Suppressor macrophage (primary cell): Measurements from ENCODE around the gene KCNQ1.

Source experiments
- DNase-seq, 4 experiments: peaks; one replicate each; pipeline ENCODE4 v3.0.0-alpha.2; 2020 to 2022

KCNQ1 gene

DNA sequence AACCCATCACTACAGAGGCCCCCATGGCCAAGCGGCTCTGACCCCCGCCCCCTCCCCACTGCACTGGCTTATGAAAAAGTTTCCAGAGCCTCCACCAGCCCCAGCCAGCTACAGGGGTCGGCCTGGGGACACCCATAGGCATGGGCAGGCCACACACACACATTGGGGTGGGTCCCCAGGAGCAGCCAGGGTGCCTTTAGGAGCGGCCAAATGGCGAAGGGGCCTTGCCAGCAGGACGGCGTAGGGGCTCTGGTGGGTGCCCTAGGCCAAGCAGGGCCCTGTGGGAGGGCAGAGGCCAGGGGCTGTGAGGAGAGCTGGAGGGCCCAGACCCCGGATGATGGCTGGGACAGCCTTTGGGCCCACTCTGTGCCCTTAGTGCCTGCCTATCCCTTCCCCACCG lies 34.2 kb upstream of the KCNQ1 start:
- no peak for DNase-seq

DNA sequence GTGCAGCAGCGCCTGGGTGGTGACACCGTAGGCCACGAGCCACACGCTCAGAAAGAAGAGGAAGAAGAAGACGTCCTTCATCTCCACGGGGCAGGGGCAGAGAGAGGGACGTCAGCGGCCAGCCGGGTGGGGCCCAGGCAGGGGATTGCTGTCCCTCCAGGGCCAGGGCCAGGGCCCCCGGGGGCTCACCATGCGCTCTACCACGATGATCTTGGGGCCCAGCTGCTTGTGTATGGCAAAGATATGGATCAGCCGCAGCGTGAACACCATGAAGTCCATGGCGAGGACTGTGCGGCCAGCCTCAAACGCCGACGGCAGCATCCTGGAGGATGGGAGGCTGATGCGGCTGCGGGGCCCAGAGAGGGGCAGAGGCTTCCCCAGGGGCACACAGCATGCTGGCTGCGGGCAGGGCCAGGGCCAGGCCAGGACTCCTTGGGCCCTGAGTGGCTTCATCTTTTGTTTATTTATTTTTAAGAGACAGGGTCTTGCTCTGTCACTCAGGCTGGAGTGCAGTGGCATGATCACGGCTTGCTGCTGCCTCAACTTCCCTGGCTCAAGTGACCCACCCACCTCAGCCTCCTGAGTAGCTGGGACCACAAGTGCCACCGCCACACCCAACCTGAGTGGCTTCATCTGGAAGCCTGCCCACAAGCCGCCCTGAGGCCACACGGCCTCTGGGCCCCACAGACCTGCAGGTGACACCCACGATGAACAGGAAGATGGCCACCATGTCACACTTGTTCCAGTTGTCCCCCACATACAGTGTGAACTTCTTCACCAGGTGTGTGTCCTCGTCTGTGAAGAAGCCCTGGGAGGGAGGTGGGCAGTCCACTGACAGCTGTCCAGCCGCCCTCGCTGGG lies 33.1 kb upstream of the KCNQ1 start:
- DNase-seq, result no peak

DNA sequence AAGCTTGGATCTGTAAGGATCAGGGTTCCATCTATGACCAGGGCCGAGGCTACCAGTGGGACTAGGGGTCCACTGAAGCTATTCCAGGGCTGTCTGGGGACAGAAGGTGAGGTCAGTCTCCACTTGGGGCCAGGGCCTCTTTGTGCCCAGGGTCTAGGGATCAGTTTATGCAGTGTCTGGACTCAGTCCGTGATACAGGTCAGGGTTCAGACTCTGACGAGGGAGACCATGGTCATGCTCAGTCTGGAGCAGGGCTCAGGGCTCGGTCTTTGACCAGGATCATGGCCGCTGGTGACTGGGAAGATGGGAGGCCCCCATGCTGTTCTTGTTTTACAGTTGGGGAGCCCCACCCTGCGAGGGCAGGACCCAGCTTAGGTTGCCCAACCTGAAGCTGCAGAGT lies 32.5 kb upstream of the KCNQ1 start:
- no peak for DNase-seq

DNA sequence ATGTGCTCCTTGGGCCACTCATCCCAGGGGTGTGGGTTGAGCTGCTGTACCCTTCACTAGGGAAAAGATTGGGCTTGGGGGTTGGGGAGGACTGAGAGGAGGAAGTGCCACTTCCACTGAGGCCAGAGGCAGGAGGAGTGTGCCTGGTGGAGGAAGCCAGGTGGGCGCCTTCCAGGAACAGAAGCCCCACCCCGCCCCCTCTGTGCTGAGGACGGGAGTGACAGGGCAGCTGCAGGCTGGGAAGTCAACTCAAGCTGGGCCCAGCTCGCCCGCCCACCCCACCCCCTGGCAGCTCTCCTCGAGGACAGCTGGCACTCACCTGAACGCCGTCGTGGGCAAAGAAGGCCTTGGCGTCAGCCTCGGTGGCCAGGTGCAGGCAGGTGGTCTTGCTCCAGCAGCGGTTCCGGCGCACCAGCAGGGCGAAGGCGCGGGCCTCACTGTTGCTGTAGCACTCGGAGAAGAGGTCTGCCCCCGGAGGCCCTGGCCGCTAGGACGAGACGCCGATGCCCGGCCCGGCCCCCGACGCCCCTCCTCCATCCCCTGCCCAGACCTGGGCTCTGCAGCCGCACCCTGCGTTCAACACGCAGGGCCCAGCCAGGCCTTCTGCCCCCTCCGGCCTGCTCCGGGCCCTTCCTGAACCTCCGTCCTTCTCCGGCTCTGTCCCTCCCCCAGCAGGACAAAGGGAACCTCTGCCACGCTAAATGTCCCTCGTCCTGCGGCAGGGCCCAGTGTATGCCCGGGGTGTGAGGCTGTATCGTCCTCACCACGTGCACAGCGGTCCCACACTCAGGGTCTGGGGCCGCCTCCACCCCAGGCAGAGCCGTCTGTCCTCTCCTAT lies 30.8 kb upstream of the KCNQ1 start:
- DNase-seq, result no peak

DNA sequence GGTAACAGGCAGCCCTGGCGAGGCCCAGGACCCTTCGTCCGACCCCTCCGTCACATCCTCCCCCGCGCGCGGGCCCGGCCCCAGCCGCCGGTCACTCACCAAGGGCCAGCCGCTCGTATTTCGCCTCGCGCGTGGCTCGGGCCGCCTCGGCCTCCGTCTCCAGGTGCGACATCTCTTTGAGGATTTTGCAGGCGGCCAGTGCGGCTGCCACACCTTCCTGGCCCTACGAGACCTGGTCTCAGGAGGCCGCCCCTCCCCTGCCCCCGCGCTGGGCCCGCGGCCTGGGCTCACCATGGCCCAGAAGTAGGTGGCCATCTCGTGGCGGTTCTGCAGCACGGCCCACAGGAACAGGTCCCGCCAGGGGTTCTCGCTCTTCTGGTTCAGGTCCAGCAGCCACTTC lies 30.2 kb upstream of the KCNQ1 start:
- no peak for DNase-seq

DNA sequence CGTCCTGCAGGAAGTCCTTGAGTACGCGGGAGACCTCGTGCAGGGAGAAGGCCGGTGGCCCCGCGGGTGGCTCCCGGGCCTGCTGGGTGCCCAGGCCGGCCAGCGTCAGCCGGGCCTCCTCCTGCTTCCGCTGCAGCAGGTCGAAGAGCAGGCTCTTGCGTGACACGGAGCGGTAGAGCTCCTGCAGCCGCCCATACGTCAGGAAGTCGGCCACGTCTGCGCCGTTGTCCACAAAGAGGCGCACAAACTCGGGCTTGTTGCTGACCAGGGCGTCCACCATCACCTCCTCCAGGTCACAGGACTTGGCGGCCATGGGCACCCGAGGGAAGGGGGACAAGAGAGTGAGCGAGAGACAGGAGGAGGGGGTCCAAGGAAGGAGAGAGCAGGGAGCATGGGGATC lies 29.6 kb upstream of the KCNQ1 start:
- no peak for DNase-seq

DNA sequence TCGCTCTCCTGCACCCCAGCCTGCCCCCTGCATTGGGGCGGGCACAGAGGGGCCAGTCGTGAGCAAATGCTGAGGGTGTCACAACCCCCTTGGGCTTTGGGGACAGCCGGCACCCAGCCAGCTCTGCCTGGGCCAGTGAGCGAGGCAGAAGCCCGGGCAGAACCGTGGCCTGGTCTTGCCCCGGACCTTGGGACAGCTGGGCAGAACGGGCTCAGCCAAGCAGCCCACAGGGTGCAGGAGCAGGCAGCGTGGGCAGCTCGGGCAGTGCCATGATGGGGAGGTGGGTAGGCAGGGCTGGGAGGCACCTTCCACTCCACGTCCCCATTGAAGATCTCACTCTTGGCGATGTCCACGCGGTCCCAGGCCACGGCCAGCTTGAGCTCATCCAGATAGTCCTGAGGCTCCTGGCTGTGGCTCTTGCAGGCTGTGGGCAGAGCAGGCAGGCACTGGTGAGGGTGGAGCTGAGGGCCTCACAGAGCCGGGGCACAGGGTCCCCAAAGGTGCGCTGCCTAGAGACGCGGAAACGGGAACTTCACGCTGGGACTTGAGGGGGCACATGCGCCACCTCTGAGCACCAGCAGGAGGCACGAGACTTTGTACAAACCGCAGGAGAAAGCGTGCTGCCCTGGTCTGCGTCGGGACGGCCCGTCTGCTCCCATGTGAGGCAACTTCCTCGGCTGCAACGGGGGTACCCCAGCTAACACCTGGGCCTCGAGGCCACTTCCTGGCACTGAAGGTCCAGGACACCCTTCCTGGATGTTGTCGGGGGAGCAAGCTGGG lies 29.0 kb upstream of the KCNQ1 start:
- no peak for DNase-seq

DNA sequence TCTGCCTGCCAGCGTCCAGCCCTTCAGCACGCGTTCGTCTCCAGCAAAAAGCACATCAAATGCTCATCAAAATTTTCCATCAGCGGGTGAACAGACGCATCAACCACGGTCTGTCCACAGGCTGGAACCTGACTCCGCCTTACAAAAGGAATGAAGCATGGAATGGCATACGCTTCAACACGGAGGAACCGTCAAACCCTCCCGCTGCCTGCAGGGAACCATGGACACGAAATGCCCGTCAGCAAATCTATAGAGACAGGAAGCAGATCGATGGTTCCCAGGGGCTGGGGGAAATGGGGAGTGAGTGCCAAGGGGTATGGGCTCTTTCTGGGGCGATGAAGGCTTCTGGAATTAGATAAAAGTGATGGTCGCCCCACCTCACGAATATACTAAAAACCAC lies 28.0 kb upstream of the KCNQ1 start:
- DNase-seq, result no peak

DNA sequence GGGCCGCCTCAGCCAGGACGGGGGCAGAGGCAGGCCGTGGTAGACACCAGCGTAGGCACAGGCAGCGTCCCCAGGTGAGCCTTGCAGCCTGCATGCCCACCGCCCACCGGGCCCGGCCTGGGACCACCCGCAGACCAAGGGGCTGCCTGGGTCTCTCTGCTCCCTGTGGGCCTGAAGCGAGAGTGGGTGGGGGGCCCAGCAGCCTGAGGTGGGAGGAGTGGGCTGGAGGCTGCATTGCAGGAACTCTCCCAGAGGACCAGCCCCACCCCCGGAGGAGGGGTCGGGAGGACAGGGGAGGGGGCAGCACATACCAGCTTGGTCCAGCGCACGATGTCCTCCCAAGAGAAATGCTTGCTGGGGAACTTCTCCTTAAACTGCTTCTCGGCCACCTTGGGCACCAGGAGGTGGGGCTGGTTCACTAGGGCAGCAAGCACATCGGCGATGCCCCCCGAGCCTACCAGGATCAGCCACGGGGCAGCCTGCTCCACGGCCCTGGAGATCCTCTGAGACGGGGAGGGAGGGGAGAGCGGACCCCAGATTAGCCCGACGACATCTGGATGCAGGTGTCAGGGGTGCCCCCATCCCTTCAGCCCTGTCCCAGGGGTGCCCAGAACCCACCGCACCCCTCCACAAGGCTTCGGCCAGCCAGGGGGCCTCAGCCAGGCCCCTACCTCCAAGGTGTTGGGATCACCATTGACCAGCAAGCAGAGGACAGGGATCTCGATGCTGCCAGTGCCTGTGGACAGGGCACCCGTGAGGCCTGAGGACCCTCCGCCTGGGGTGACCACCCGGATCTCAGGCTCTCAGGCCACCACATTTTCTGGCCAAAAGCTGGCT lies 26.7 kb upstream of the KCNQ1 start:
- DNase-seq, result no peak

DNA sequence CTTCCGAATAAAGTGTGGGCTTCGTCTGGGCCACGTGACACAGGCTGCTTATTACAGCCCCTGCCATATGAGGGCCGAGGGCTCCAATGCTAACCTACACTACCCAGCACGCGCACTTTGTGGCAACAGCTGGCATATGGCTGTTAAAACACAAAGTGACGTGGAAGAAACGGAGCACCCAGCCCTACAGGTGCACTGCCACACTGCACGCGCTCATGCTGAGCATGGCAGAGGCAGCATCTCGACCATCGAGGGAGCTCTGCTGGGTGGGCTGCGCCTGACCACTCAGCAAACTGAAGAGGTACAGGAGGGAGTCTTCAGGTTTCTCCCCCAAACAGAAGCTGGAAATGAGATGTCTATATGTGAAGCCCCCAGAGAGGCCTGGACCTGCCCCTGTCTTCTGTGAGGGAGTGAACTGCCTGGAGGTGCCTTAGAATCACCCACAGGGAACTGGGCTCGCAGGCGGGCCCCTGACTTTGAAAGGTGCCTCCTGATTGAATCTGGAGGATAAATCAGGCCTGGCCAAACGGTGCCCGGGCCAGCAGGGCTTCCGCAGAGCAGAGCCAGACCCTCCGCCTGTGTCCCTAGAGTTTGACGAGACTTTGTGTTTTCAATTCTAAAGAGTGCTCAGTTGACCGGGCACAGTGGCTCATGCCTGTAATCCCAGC lies 26.0 kb upstream of the KCNQ1 start:
- DNase-seq, result no peak

DNA sequence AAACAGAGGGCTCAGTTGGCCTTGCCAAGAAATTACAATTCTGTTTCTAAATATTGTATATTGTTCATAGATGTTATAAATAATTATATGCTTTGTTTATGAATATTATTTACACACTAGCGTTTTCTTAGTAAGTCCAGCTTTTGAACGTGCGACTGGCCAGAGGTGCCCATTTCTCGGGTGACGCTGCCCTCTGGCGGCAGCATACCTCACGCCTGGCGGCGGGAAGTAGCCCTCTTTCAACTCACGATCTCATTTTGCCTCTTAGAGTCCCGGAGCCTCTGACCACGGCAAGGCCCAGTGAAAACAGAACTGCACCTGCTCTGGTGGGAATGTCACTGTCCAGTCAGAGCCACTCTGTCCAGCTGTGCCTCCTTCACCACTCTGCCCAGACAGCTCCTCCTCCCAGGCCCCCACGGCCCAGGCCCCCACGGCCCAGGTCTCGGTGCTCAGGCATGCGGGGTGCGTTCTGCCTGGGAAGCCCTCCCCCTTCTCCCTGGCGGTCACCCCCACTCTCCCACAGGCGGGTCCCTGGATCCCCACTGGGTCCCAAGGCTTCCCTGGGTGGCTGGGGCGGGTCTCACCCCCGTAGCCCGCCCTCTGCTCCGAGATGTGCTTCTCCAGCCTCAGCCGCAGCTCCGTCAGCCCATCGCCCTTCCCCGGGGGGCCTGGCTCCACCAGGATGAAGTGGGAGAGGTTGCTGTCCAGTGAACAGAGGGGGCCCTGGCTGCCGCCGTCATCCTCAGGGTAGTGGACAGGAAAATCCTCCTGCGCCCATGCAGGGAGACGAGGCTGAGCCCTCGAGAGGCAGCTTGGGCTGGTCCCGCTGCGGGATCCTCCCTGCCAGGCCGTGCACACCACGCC lies 24.9 kb upstream of the KCNQ1 start:
- peak; percentile 83 to 92 (median 88) for DNase-seq

DNA sequence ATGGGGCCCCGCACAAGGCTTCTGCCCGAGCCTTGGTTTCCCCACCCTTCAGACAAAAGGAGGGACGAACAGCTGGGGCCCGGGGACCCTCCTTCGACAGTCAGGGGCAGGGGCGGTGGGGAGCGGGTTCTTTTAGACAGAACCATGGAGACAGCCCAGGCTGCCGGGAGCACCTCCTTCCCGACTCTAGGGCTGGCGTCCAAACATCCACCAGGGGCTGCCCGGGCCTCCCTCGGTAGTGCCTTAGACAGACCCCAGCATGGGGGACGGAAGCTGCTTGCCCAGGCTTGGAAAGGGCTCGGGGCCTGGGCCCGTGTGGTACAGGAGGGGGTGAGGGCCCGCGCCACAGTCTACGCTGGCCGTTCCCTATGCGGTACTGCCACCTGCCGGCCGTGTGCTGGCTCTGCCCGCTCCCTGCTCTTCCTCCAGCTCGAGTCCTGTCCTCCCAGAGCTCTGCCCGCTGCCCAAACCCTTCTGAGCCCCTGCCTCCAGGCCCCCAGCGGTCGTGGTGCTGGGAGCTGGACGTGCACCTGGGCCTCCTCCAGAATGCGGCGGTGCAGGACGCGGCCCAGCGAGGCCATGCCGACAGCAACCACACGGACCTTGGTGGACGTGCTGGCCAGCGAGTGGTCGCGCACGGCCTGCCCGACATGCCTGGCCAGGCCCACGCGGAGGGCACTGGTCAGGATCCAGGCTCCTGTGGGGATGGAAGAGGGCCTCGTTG lies 24.1 kb upstream of the KCNQ1 start:
- peak; percentile 82 to 93 (median 88) for DNase-seq

DNA sequence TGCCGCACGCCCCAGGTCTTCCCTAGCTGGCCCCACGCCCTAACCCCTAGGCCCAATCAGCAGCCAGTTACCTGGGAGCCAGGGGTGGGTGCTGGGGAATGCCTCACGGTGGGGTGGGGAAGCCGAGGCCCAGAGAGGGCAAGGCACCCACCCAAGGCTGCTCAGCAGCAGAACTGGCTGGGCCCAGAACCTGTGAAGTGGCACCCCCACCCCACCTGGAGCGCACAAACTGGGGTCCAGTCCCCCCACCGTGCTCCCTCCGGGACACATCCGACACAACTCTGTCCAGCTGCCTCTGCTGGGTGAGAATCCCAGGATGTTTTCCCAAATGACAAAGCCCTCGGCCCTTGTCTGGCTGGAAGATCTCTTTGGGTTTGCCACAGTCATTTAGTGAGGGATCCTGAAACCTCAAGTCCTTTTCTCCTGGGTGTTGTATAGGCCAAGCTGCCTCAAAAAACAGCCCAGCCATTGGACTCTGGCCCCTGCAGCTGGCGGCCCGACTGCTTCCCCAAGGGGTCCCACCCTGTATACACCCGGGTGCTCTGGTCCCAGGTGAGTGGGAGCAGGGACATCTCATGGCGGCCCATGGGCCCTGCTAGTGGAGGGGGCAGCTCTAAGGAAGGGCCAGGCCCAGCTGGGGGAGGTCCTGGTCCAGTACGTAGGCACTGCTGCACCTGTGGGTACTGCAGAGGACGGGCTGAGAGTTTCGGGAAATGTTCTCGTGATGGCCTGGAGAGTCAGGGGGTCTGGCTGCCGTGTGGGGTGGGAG lies 23.4 kb upstream of the KCNQ1 start:
- no peak for DNase-seq

DNA sequence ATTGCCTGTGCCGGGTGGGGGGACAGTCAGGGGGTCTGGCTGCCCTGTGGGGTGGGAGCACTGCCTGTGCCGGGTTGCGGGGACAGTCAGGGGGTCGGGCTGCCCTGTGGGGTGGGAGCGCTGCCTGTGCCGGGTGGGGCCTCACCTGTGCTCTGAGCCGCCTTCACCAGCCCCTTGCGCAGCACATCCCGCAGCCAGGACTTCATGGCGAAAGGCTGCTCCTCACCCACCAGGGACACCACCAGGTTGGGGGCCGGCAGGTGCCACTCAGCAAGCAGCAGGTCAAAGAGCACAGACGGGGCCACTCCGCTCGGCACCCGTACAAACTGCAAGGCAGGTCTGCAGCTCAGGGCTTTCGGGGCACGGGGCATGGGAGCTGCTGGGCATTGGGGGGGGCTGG lies 22.8 kb upstream of the KCNQ1 start:
- DNase-seq, result no peak

DNA sequence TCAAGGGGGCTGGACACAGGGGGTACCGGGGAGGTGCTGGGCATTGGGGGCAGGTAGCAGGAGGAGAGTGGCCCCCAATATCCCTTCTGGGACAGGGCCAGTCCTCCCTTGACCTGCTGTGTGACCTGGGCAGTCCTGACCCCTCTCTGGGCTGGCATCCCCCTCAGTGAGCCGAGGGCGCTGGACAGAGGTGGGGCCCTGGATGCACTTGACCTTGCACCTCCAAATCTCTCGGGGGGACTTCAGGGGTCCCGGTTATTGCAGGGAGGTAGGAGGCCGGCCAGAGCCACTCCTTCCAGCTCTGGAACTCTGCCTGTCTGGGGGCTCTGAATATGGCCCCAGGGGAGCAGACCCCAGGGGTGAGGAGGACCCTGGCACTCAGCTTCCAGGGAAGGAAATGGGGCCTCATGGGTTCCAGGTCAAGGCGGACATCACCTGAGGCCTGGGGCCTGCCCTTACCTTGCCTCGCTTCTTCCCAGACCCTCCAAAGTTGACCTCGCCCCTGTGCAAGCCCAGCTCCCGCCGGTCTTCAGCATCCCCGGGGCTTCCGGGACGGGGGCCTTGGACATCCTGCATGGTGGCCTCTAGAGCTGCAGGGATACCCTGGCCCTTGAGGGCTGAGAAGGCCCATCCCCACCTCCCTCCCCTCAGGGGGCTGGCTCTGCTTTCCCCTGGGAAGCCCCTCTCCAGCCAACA lies 22.2 kb upstream of the KCNQ1 start:
- no peak for DNase-seq

DNA sequence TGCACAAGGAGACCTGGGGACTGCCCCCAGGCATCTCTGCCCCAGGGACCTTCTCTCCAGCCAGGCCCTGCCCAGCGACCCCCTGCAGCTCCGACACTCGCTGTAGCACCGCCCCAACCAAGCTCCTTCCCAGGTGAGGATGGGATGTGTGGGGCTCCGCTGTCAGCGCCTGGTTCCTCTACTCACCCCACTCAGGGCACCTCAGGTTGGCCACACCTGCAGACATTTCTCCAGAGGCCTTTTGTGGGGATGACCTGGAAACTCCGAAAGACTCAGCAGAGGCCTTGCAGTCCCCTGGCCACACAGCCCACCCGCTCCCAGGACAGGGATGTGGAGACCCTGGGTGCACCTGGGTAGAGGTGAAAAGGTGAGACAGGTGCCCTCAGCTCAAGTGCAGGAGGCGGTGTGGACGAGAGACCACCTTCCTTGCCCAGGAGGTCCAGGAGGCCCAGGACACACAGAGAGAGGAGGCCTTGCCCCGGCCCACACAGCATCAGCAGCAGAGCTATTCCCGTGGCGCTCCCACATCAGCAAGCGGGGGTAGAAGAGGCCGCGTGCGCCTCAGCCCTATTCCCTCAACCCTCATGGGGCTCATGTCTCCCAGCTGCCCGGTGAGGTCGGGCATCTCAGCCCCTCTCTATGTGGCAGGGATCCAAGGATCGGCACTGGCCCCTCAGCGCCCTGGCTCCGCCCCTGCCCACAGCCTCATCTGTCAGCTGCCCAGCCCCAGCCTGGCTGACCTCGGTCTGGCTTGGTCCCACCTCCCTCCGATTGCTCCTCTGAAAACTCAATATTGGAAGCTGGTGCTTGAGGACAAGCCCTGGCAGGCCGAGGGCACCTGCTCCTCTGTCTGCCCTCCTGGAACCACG lies 21.4 kb upstream of the KCNQ1 start:
- DNase-seq, result no peak

DNA sequence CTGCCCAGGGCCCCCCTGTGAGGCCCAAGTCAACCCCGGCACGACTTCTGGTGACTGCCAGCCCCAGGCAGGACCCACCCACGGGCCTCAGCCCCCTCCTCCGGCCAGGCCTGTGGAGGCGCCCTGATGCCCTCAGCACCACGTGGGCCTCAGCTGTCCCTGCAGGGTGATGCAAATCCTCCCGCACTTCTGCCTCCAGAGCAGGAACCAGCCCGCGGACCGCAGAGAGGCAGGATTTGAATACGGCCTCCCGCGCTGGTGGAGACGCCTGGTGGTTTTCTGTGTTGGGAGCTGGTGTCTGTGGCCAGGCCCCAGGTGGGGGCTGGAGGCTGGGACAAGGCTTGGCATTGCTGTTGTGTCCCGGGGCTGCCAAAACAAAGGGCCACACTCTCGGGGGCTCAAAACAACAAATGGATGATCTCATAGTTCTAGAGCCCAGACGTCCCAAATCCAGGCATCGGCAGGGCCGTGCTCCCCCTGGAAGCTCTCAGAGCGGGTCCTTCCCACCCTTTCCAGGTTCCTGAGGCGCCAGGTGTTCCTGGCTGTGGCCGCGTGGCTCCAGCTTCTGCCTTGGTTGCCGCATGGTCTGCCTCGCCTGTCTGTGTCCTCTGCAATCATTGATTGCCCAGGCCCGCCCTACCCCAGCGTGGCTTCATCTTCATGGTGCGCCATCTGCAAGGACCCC lies 19.9 kb upstream of the KCNQ1 start:
- peak; percentile 52 to 77 (median 68) for DNase-seq
